VCaP (cell line): ENCODE data around the gene SF3B6.

Source experiments
- H3K27ac ChIP-seq: fragments of 450-650 bp; 2 replicates; pipeline ENCODE4 v1.5.1; 2017
- TF ChIP-seq, protein P1 (sequence below): fragments of 450-650 bp; conservative IDR thresholded peaks from 2 replicates; pipeline ENCODE4 v1.5.1; 2017; ENCODE audit warnings: mild to moderate bottlenecking, moderate library complexity

Gene SF3B6

DNA sequence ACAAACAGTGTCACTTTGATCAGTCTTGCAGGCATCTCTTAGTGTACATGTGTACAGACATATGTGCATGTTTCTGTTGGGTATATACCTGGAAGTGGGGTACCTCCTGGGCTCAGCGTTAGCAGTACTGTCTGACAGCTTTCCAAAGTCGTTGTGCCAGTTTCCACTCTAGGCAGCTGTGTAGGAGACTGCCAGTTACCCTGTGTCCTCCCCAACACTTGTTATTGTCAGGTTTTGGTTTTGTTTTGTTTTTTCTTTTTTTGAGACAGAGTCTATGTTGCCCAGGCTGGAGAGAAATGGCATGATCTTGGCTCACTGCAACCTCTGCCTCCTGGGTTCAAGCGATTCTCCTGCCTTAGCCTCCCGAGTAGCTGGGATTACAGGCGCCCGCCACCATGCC lies 20.4 kb downstream of the SF3B6 start:
- TF ChIP-seq, protein P1, sequence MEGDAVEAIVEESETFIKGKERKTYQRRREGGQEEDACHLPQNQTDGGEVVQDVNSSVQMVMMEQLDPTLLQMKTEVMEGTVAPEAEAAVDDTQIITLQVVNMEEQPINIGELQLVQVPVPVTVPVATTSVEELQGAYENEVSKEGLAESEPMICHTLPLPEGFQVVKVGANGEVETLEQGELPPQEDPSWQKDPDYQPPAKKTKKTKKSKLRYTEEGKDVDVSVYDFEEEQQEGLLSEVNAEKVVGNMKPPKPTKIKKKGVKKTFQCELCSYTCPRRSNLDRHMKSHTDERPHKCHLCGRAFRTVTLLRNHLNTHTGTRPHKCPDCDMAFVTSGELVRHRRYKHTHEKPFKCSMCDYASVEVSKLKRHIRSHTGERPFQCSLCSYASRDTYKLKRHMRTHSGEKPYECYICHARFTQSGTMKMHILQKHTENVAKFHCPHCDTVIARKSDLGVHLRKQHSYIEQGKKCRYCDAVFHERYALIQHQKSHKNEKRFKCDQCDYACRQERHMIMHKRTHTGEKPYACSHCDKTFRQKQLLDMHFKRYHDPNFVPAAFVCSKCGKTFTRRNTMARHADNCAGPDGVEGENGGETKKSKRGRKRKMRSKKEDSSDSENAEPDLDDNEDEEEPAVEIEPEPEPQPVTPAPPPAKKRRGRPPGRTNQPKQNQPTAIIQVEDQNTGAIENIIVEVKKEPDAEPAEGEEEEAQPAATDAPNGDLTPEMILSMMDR = no peak
- H3K27ac ChIP-seq = no peak overlapping the region

DNA sequence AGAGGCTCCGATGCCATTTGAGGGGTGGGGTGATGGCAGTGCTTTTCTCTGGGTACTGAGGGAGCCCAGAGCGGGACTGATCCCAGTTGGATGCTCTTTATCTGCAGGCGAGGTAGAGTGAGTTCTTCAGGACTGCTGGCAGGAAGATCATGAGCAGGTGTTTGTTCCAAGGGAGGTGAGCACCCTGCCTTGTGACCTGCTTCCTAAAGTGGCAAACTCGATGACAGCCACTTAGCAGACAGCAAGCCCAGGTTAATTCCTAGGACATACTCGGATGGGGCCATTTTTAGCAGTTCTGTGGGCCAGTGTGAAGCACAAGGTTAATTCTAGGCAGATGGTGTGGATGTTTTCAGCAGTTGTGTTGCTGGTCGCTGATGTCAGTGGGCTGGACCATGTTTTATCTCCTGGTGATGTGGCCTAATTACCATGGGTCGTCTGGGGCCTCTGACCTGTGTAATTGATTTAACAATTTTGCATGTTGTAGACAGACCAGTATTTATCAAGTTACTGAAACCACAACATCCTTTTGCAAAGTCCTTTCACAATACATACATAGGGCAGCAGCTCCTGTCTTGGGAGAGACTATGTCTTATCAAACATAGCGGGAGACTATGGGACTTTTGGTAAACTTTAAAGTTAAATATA lies 21.6 kb downstream of the SF3B6 start:
- no peak overlapping the region for H3K27ac ChIP-seq
- TF ChIP-seq, protein P1 = no peak

DNA sequence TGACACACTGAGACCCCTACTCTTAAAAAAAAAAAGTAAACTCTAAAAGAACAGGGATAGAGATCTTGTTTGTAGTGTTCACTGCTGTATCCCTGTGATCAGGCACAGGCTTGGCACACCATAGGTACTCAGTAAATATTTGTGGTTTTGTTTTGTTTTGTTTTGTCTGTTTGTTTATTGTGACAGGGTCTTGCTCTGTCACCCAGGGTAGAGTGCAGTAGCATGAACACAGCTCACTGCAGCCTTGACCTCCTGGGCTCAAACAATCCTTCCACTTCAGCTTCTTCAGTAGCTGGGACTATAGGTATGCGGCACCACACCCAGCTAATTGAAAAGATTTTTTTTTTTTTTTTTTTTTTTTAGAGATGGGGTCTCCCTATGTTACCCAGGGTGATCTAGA lies 23.2 kb downstream of the SF3B6 start:
- H3K27ac ChIP-seq = peak overlapping the region; percentile 63; the same call in 1 of the 2 replicates
- TF ChIP-seq, protein P1 = no peak

DNA sequence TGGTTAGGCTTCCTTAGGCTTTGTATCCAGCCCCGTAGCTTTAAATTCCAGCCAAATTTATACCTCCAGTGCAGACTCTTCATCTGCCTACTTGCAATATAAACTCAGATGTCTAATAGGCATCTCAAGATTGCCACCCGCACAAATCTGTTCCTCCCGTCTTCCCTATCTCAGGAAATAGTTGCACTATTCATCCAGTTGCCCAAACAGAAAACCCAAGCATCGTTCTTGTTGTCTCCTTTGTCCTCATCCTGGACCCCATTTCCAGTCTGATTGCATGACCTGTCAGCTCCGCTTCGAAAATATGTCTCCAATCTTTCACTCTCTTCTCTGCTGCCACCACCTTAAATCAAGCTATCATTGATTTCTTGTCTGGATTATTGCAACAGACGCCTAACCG lies 24.3 kb downstream of the SF3B6 start:
- TF ChIP-seq, protein P1 = no peak
- H3K27ac ChIP-seq = peak overlapping the region; percentile 63

DNA sequence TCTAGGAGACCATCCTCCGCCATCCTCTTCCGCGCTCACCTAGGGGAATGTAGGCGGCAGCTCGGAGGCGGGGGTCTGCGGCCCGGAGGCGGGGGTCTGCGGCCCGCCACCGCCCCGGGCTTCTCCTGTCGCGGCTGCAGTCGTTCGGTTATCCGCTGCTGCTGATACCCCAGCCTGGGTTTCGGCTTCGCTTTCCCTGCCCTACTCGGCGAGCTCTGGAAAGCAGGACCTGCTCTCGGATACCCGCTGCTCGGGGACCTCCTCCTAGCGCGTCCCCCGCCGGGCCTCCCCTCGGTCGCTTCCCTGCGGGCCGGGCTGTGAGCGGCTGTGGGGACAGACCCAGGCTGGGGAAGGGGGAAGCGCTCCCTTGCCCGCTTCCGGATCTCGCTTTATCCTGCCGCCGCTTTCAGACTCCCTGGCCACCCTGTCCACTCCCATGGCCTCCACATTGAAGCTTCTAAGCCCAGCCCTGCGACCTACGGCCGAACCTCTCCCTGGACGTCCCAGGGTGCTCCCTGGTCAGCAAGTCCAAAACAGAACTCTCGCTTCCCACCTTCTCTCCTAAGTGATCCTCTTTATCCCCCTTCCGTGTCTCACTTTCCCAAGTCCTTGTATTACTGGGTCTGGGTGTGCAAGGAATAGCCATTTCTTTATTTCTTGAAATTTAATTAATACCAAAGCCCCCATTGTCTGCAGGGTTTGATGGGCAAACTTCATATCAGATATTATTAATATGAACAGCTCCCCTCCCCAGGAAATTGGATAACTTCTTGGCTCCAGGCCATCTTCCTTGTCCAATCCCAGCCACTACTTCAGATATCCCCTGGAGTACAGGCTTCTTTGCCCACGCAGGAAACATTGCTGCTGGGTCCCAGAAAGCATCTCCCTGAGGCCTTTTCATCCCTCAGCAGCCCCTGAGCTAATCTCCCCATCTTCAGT lies 25.8 kb downstream of the SF3B6 start:
- H3K27ac ChIP-seq = peak overlapping the region; percentile 63
- TF ChIP-seq, protein P1 = no peak

DNA sequence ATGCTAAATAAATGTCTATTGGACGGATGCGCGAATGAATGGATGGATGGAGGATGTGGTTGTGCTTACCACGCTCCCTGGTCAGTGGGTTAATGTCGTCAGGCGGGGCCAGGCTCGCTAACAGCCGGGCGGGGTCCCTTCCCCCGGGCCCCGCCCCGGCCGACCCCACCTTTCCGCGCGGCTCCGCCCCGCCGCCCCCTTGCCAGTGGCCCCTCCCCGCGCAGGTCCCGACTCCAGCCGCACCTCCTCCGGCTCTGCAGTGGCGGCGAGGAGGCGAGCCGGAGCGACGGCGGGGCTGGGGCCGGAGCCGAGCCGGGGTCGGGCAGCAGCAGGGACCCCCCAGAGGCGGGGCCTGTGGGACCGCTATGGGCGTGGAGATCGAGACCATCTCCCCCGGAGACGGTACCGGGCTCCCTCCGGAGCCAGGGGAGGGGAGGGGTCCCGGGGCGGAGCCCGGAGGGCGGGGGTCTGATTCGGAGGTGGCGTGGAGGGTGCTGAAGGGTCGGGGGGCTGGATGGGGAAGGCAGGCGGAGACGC lies 26.6 kb downstream of the SF3B6 start, which contains the start of gene FKBP1B:
TSS of gene FKBP1B (plus strand) at position 257 of the 537 bp plus-strand sequence. CDS start at position 366, 109 bp downstream.
- H3K27ac ChIP-seq = peak within 1 kb of the TSS; percentile 63
- TF ChIP-seq, protein P1 = no peak
